Neural cell (in vitro differentiated cells): ENCODE data around the gene KBTBD8. TPM values are rescaled to one million over a fixed set of nuclear protein-coding genes. Genes with fewer than 3 reads are reported as not detected.

Source experiments
- H2AFZ ChIP-seq: fragments of 200-600, 300-800 bp; sonication (generic), shearing (Covaris generic); 2 replicates; pipeline ENCODE4 v1.6.0; 2014; ENCODE audit warnings: low read depth, mild to moderate bottlenecking, antibody characterized with exemption, low read length, moderate library complexity
- H3F3A ChIP-seq: fragments of 200-600 bp; shearing (Covaris generic); 2 replicates; pipeline ENCODE4 v1.6.1; 2016; ENCODE audit warnings: mild to moderate bottlenecking, moderate library complexity, mixed read lengths, antibody characterized with exemption, low read length; ENCODE audit not compliant: insufficient read depth, poor library complexity, severe bottlenecking
- H3K27ac ChIP-seq: fragments of 200-600, 300-800 bp; sonication (generic), shearing (Covaris generic); 2 replicates; pipeline ENCODE4 v1.5.1; 2014; ENCODE audit warnings: mild to moderate bottlenecking, low read length, moderate library complexity
- H3K27me3 ChIP-seq: fragments of 300-800, 200-600 bp; sonication (generic), shearing (Covaris generic); 2 replicates; pipeline ENCODE4 v1.6.0; 2014; ENCODE audit warnings: mild to moderate bottlenecking, low read depth, low read length, moderate library complexity; ENCODE audit not compliant: insufficient read depth
- H3K36me3 ChIP-seq: fragments of 300-800, 200-600 bp; sonication (generic), shearing (Covaris generic); 2 replicates; pipeline ENCODE4 v1.5.1; 2014; ENCODE audit warnings: mild to moderate bottlenecking, antibody characterized with exemption, low read length, moderate library complexity; ENCODE audit not compliant: insufficient read depth
- H3K4me2 ChIP-seq: fragments of 300-800, 200-600 bp; sonication (generic), shearing (Covaris generic); 2 replicates; pipeline ENCODE4 v1.6.0; 2014; ENCODE audit warnings: mild to moderate bottlenecking, low read length
- H3K4me3 ChIP-seq: fragments of 300-800, 200-600 bp; sonication (generic), shearing (Covaris generic); 2 replicates; pipeline ENCODE4 v1.5.1; 2014; ENCODE audit warnings: mild to moderate bottlenecking, low read length, moderate library complexity
- H3K79me2 ChIP-seq: fragments of 200-600 bp; shearing (Covaris generic); replicated peaks from 2 replicates; pipeline ENCODE4 v1.6.0; 2014; ENCODE audit warnings: mild to moderate bottlenecking, low read length, moderate library complexity; ENCODE audit not compliant: insufficient read depth
- H3K9ac ChIP-seq: fragments of 300-800, 200-600 bp; sonication (generic), shearing (Covaris generic); 2 replicates; pipeline ENCODE4 v1.6.1; 2016; ENCODE audit warnings: mild to moderate bottlenecking, low read length, mixed read lengths
- H3K9me2 ChIP-seq: fragments of 200-600 bp; shearing (Covaris generic); 2 replicates; pipeline ENCODE4 v1.6.1; 2016; ENCODE audit warnings: mild to moderate bottlenecking, low read length, mixed read lengths; ENCODE audit not compliant: insufficient read depth
- H3K9me3 ChIP-seq: fragments of 200-600, 300-800 bp; sonication (generic), shearing (Covaris generic); 2 replicates; pipeline ENCODE4 v1.6.1; 2016; ENCODE audit warnings: mild to moderate bottlenecking, mixed run types, low read length, moderate library complexity, mixed read lengths
- H4K20me1 ChIP-seq: fragments of 200-600 bp; shearing (Covaris generic); 2 replicates; pipeline ENCODE4 v1.6.1; 2016; ENCODE audit warnings: mild to moderate bottlenecking, mixed run types; ENCODE audit not compliant: insufficient read depth
- CTCF ChIP-seq: fragments of 450-650 bp; IDR thresholded peaks from 2 replicates; pipeline ENCODE4 v1.5.1; 2014; ENCODE audit warnings: antibody characterized with exemption, mild to moderate bottlenecking, moderate library complexity; ENCODE audit not compliant: poor library complexity, severe bottlenecking
- EP300 ChIP-seq: fragments of 450-650 bp; conservative IDR thresholded peaks from 2 replicates; pipeline ENCODE4 v1.6.1; 2014; ENCODE audit warnings: antibody characterized with exemption, mild to moderate bottlenecking, moderate library complexity; ENCODE audit not compliant: poor library complexity, severe bottlenecking
- EZH2 ChIP-seq: fragments of 200-600, 300-800 bp; shearing (Covaris generic), sonication (generic); IDR thresholded peaks from 2 replicates; pipeline ENCODE4 v1.6.1; 2014; ENCODE audit warnings: antibody characterized with exemption, low read length, borderline replicate concordance, mild to moderate bottlenecking; ENCODE audit not compliant: insufficient read depth, poor library complexity, severe bottlenecking
- MXI1 ChIP-seq: fragments of 450-650 bp; conservative IDR thresholded peaks from 2 replicates; pipeline ENCODE4 v1.6.1; 2014; ENCODE audit warnings: antibody characterized with exemption, mild to moderate bottlenecking; ENCODE audit not compliant: poor library complexity, severe bottlenecking
- POLR2AphosphoS5 ChIP-seq: IDR thresholded peaks from 2 replicates; pipeline ENCODE4 v1.6.1; 2012
- RAD21 ChIP-seq: fragments of 450-650 bp; conservative IDR thresholded peaks from 2 replicates; pipeline ENCODE4 v1.6.1; 2014; ENCODE audit warnings: antibody characterized with exemption, mild to moderate bottlenecking, moderate library complexity
- REST ChIP-seq: IDR thresholded peaks from 2 replicates; pipeline ENCODE4 v1.6.1; 2012; ENCODE audit warnings: borderline replicate concordance
- SMC3 ChIP-seq: fragments of 450-650 bp; conservative IDR thresholded peaks from 2 replicates; pipeline ENCODE4 v1.6.1; 2014; ENCODE audit warnings: antibody characterized with exemption, mild to moderate bottlenecking, moderate library complexity; ENCODE audit not compliant: poor library complexity
- TAF1 ChIP-seq: IDR thresholded peaks from 2 replicates; pipeline ENCODE4 v1.6.1; 2012; ENCODE audit warnings: low read depth
- polyA plus RNA-seq: library from polyadenylated mRNA; depleted of rRNA; stranded (reverse); fragments of >200 nt; gene quantifications from 2 replicates; pipeline ENCODE4 v1.2.3, GENCODE V29; 2014

Gene KBTBD8
- polyA plus RNA-seq, 1 donor from 2014 or later: 4.7 TPM

- Histone ChIP-seq H3K4me2 (no peak overlapping the region), H4K20me1 (no peaks in the 10 kb centered on the region), H3F3A (no peaks in the 10 kb centered on the region), H3K27ac (no peak overlapping the region), H3K27me3 (no peaks in the 10 kb centered on the region), H3K36me3 (no peaks in the 10 kb centered on the region), H3K9me3 (no peaks in the 10 kb centered on the region), H3K79me2 (no peaks in the 10 kb centered on the region), H3K4me3 (no peak overlapping the region), H3K9ac (no peak overlapping the region), H3K9me2 (no peaks in the 10 kb centered on the region), H2AFZ (no peak overlapping the region)
- TF ChIP-seq RAD21: no peak
Observed at GRCh38 chr3:66991459-66991858, 6.6 kb upstream of the KBTBD8 start.

GRCh38 chr3:66993082-66993481 is 5.0 kb upstream of the KBTBD8 start:
- TF ChIP-seq SMC3: no peak
- TF ChIP-seq POLR2AphosphoS5: no peak
- TF ChIP-seq REST: no peak
- TF ChIP-seq RAD21: no peak
- no peak for TF ChIP-seq CTCF
- TF ChIP-seq EZH2: no peak
- no peak for TF ChIP-seq EP300
- H3K27ac ChIP-seq: no peak overlapping the region
- no peaks in the 10 kb centered on the region for H3F3A ChIP-seq
- H3K9ac ChIP-seq: no peak overlapping the region
- H3K9me2 ChIP-seq: no peaks in the 10 kb centered on the region
- H2AFZ ChIP-seq: no peak overlapping the region
- H3K9me3 ChIP-seq: no peaks in the 10 kb centered on the region
- no peaks in the 10 kb centered on the region for H3K36me3 ChIP-seq
- H3K27me3 ChIP-seq: no peaks in the 10 kb centered on the region
- H3K79me2 ChIP-seq: no peaks in the 10 kb centered on the region
- no peak overlapping the region for H3K4me3 ChIP-seq
- H3K4me2 ChIP-seq: no peak overlapping the region
- H4K20me1 ChIP-seq: no peaks in the 10 kb centered on the region

GRCh38 chr3:66994588-66994987 is 3.5 kb upstream of the KBTBD8 start:
- H3K79me2 ChIP-seq: no peaks in the 10 kb centered on the region
- H3K9me3 ChIP-seq: no peaks in the 10 kb centered on the region
- TF ChIP-seq REST (no peak), CTCF (no peak), EZH2 (no peak), POLR2AphosphoS5 (no peak), EP300 (no peak), TAF1 (no peak), RAD21 (no peak), SMC3 (no peak), MXI1 (no peak)
- H3F3A ChIP-seq: no peaks in the 10 kb centered on the region
- no peak overlapping the region for H3K4me2 ChIP-seq
- no peaks in the 10 kb centered on the region for H3K27me3 ChIP-seq
- no peak overlapping the region for H3K4me3 ChIP-seq
- no peaks in the 10 kb centered on the region for H3K36me3 ChIP-seq
- no peak overlapping the region for H3K9ac ChIP-seq
- H3K9me2 ChIP-seq: no peaks in the 10 kb centered on the region
- H2AFZ ChIP-seq: no peak overlapping the region
- H4K20me1 ChIP-seq: no peaks in the 10 kb centered on the region
- H3K27ac ChIP-seq: no peak overlapping the region
